ENCODE results near the gene ATG4A. TPM values are rescaled to one million over a fixed set of nuclear protein-coding genes. Genes with fewer than 3 reads are reported as not detected.

ATG4A gene
- total RNA-seq, 1 donor from 2014 or later, result 11.7 TPM

- Mint-ChIP-seq H3K36me3 (ENCODE audit: unreplicated experiment) (no peaks in the 10 kb centered on the region), H3K27me3 (ENCODE audit: unreplicated experiment) (no peaks in the 10 kb centered on the region), H3K4me1 (ENCODE audit: low read depth, unreplicated experiment) (no peaks in the 10 kb centered on the region), H3K9me3 (ENCODE audit: unreplicated experiment) (no peaks in the 10 kb centered on the region), H3K27ac (ENCODE audit: unreplicated experiment) (no peak overlapping the region), H3K4me3 (ENCODE audit: unreplicated experiment) (no peak overlapping the region)
- no peak for DNase-seq
- no peak for TF ChIP-seq CTCF (IDR thresholded peaks at IDR 0.05; ENCODE audit: partially characterized antibody, unreplicated experiment)
Observed at GRCh38 chrX:108126661-108127060, 35.1 kb downstream of the ATG4A start.

GRCh38 chrX:108127152-108127551 lies 35.6 kb downstream of the ATG4A start:
- Mint-ChIP-seq H3K27me3 (ENCODE audit: unreplicated experiment) (no peaks in the 10 kb centered on the region), H3K36me3 (ENCODE audit: unreplicated experiment) (no peaks in the 10 kb centered on the region), H3K4me3 (ENCODE audit: unreplicated experiment) (no peak overlapping the region), H3K9me3 (ENCODE audit: unreplicated experiment) (no peaks in the 10 kb centered on the region), H3K27ac (ENCODE audit: unreplicated experiment) (no peak overlapping the region), H3K4me1 (ENCODE audit: low read depth, unreplicated experiment) (no peaks in the 10 kb centered on the region)
- TF ChIP-seq CTCF (IDR thresholded peaks at IDR 0.05; ENCODE audit: partially characterized antibody, unreplicated experiment), result no peak
- DNase-seq, result no peak

- no peaks in the 10 kb centered on the region for H3K27me3 Mint-ChIP-seq (ENCODE audit: unreplicated experiment)
Observed at GRCh38 chrX:108130889-108131288, 39.3 kb downstream of the ATG4A start.

GRCh38 chrX:108131471-108131870 lies 39.9 kb downstream of the ATG4A start:
- Mint-ChIP-seq H3K36me3 (ENCODE audit: unreplicated experiment) (no peaks in the 10 kb centered on the region), H3K9me3 (ENCODE audit: unreplicated experiment) (no peaks in the 10 kb centered on the region), H3K27me3 (ENCODE audit: unreplicated experiment) (no peaks in the 10 kb centered on the region), H3K27ac (ENCODE audit: unreplicated experiment) (no peak overlapping the region), H3K4me1 (ENCODE audit: low read depth, unreplicated experiment) (no peaks in the 10 kb centered on the region), H3K4me3 (ENCODE audit: unreplicated experiment) (no peak overlapping the region)
- DNase-seq, result no peak
- TF ChIP-seq CTCF (IDR thresholded peaks at IDR 0.05; ENCODE audit: partially characterized antibody, unreplicated experiment), result no peak

More at GRCh38 chrX:108130889-108131288, 39.3 kb downstream of the ATG4A start:
- TF ChIP-seq CTCF (IDR thresholded peaks at IDR 0.05; ENCODE audit: partially characterized antibody, unreplicated experiment), result no peak
- Mint-ChIP-seq H3K4me1 (ENCODE audit: low read depth, unreplicated experiment) (no peaks in the 10 kb centered on the region), H3K36me3 (ENCODE audit: unreplicated experiment) (no peaks in the 10 kb centered on the region), H3K9me3 (ENCODE audit: unreplicated experiment) (no peaks in the 10 kb centered on the region), H3K4me3 (ENCODE audit: unreplicated experiment) (no peak overlapping the region), H3K27ac (ENCODE audit: unreplicated experiment) (no peak overlapping the region)
- DNase-seq, result no peak

- no peaks in the 10 kb centered on the region for H3K27me3 Mint-ChIP-seq (ENCODE audit: unreplicated experiment)
- no peaks in the 10 kb centered on the region for H3K9me3 Mint-ChIP-seq (ENCODE audit: unreplicated experiment)
- no peak for DNase-seq
- no peaks in the 10 kb centered on the region for H3K36me3 Mint-ChIP-seq (ENCODE audit: unreplicated experiment)
- TF ChIP-seq CTCF (IDR thresholded peaks at IDR 0.05; ENCODE audit: partially characterized antibody, unreplicated experiment), result no peak
- H3K4me1 Mint-ChIP-seq (ENCODE audit: low read depth, unreplicated experiment), result no peaks in the 10 kb centered on the region
- H3K27ac Mint-ChIP-seq (ENCODE audit: unreplicated experiment), result no peak overlapping the region
- H3K4me3 Mint-ChIP-seq (ENCODE audit: unreplicated experiment), result no peak overlapping the region
Observed at GRCh38 chrX:108132034-108132433, 40.5 kb downstream of the ATG4A start.

Measured in glutamatergic neuron (in vitro differentiated cells).